Islet of Langerhans (tissue), 1 donor: Measurements from ENCODE around the gene ZFPM1.

Source experiments
- FAIRE-seq: peaks from one replicate; lab custom pipeline; 2011; peaks lifted over from hg19 to GRCh38; lab: Jason Lieb, UNC

Gene ZFPM1

DNA sequence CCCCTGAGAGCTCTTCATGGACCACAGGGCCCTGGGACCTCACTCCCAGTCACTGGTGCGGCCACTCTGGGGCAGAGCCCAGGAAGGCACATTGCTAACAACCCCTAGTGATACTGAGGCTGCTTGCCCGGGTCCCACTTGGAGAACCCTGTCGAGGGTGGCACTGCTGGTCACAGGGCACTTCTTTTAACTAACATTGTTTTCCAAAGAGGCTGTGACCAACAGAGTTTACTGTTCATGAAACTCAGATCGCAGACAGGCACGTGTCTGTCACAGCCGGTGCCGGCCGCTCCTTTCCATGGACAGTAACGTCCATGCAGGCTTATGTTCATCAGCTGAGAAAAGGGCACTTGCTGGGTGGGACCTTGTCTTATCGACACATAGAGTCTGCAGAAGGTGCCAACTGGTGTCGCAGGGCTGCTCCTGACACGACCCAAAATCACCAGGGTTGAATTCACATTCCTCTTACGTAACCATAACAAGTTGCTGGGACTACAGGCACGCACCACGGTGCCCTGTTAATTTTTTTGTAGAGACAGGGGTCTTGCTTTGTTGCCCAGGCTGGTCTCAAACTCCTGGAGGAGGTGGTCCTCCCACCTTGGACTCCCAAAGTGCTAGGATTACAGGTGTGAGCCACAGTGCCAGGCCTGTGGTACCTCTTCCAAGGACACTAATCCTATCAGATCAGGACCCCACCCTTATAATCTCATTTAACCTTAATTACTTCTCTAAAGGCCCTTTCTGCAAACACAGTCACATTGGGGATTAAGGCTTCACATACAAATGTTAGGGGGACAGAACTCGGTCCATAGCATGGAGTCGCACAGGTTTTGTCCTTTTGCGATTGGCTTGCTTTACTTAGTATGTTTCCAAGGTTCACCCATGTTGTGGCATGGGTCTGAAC is 115.9 kb downstream of the ZFPM1 start:
- FAIRE-seq, result no peak

DNA sequence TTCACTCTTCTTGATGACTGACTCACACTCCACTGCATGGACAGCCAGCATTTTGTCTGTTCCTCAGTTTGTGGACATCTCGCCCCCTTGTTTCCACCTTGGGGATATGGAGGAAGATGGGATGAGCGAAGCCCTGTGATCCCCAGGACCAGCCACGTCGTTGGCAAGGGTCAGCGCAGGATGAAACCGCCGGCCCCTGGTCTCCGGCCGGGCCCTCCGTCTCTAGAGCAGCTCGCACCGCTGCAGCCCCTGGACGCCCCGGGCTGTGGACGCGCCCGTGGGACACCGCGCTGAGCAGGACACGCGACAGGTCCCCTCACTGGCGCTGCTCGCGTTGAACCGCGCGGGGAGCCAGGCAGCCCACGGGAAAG is 116.5 kb downstream of the ZFPM1 start:
- FAIRE-seq, result no peak

DNA sequence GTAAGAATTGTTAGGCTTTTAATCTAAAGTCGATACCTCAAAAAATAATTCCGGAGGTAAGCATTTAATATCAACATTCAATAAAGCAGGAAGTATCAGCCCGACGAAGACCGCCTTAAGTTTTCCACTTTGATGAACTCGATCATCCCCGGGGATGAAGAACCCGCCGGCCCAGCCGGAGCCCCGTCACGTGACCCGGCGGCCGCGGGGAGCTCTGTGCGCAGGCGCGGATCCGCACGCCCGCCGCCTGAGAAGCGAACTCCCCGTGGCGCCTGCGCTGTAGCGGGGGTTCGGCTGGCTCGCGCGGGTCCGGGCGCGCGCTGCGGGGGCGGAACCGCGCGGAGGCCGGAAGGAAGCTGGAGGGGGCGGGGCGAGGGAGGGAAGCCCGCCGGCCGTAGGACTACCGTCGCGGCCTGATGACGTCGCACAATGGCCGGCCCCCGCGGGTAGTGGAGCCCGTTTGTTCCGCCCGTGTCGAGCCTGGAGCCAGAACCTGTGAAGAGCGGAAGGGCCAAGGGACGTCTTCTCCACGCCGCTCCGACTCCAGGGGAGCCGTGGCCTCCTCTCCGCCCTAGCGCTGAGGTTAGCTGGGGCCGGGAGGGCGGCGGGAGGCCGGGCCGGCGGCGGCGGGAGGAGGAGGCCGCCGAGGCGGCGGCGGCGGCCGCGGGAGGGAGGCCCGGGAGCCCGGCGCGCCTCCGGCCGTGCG is 117.1 kb downstream of the ZFPM1 start, which contains the start of gene ZC3H18:
Gene ZC3H18, plus strand, starts transcription at position 419 of the 706 bp plus-strand sequence. CDS start 6,721 bp downstream, outside the sequence.
- no peak for FAIRE-seq

DNA sequence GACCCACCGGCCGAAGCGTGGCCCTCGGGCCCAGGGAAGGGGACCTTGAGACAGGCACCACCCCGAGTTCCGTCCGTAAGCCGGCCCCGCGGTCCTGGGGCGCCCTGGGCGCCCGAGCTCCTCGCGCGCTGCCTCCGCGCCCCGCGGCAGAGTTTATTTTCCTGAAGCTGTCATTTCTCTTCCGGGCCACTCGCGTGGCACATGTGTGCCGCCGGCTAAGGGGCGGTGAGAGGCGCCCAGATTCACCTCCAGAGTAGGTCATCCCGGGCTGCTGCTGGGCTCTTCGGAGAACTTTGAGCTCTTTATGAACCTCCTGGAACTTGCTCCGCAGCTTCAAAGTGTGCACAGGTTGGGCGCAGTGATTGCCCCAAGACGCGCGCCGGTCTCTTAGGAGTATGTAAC is 117.6 kb downstream of the ZFPM1 start:
- no peak for FAIRE-seq

DNA sequence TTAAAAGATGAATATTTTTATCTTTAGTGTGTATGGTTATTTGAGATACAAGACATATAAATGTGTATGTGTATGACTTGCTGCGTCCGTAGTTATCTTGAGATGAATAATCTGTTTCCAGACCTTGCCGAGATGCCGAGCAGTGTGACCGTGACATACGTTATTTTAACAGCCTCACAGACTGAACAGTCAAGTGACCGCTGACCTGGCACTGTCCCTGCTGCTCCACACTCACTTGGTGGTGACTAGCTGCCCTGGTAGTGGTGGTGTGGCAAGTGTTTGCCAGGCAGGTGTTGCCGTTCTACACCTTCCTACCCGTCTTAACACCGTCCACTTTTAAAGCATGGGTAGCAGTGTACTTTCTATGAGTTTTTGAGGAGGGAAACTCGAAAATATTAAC is 122.2 kb downstream of the ZFPM1 start:
- no peak for FAIRE-seq

DNA sequence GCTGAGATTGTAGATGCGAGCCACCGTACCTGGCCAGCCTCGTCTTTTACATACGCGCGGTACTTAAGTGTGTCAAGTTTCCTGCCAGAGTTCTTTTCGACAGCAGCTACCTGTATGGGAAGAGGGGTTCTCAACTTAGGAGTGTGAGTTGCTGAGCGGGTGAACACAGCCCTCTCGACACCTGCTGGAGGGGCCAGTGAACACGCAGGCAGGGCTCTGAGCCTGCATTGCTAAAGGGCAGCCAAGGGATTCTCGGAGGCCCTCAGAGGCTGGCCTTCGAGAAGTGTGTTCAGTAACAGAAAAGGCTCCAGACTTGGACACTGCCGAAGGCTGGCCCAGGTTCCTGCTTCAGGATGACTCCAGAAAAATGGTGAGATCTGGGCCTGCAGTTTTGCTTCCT is 123.2 kb downstream of the ZFPM1 start:
- no peak for FAIRE-seq

DNA sequence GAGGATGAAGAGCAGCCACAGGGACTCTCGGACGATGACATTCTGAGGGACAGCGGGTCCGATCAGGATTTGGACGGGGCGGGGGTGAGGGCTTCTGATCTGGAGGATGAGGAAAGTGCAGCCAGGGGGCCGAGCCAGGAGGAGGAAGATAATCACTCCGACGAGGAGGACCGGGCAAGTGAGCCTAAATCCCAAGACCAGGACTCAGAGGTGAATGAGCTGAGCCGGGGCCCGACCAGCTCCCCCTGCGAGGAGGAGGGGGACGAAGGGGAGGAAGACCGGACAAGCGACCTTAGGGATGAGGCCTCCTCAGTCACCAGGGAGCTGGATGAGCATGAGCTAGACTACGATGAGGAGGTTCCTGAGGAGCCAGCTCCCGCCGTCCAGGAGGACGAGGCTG is 124.1 kb downstream of the ZFPM1 start:
- no peak for FAIRE-seq

DNA sequence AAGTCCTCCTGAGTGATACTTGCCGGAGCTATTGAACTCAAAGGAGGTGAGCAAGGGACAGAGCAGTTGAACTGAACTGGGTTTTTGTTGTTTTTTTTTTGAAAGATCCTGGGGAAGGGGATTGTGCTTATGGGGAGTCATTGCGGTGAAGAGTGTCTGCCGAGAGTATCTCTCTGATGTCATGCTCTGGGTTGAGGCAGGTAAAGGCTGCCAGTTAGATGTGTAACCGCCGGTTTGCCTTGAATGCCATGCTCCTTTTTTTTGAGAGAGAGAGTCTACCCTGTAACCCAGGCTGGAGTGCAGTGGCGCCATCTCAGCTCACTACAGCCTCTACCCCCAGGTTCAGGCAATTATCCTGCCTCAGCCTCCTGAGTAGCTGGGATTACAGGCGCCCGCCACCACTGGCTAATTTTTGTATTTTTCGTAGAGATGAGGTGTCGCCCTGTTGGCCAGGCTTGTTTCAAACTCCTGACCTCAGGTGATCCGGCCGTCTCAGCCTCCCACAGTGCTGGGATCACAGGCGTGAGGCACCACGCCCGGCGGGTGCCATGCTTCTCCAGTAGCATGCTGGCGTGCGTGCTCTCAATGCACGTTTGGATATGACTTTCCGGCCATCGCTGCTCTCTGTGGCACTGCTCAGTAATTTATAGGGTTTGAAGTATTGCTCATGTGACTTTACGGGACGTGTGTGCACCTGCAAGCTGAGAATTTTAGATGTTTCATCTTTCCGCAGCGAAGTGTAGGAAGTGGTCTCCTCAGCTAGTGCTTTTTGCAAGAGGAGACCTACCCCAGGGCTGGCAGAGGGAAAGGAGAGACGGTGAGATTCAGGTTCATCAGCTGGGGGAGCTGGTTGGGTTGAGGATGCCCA is 125.6 kb downstream of the ZFPM1 start:
- no peak for FAIRE-seq

DNA sequence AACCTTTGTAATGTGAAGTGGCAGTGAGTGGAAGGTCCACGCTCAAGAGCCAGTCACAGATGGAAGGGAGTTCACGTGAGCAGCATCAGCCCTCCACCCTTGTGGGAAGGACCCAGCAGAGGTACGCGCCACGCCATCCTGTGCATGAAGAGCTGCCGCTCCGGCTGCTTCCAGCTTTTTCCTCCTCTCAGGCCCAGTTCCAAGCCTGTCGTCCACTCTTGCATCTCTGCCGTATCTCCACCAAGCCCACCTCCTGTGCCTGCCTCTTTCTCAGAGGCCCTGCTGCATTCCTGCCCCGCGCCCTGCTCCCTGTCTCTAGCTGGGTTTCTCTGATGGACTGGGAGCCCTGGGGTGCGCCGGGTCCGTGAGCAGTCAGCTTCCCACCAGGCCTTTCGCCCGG is 127.3 kb downstream of the ZFPM1 start:
- no peak for FAIRE-seq

DNA sequence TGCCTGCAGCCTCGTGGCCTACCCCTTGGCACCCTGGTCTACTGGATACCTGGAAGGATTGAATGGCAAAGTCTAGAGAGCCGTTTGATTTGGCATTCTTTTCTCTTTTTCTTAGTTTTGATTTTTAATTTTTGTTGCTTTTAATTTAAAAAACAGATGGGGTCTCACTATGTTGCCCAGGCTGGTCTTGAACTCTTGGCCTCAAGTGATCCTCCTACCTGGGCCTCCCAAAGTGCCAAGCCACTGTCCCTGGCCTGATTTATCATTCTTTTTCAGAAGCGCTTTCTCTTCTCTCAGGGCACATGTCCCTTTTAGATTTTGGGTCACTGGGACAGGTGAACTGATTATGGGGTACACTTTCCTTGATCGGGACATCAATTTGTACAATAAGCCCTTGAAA is 128.0 kb downstream of the ZFPM1 start:
- no peak for FAIRE-seq

DNA sequence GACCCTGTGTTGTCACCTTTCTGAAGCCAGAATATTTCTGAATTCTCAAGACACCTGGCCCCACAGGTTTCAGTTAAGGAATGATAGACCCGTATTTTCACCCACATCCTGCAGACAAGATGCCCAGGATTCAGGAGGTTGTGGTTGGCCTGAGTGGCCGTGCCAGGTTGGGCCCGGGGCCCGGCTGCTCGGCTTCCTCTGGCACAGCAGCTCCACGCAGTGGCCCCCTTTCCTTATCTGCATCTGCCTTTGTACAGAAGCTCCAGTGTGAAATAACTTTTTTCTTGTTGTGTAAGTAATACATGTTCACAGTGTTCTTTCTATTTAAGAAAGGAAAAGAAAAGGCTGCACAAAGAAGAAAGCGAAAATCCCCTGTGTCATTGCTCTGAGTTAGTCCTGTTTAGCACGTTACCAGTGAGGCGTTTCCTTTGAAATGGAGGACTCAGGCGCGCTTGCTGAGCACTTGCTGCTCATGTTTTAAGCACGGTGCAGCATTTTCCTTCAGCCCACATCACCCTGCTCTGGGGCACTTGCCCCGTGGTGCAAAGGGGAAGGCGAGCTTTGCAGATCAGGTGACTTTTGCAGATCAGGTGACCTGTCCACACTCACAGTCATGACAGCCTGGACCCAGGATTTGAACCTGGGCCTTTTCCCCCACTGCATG is 130.0 kb downstream of the ZFPM1 start:
- FAIRE-seq, result no peak

DNA sequence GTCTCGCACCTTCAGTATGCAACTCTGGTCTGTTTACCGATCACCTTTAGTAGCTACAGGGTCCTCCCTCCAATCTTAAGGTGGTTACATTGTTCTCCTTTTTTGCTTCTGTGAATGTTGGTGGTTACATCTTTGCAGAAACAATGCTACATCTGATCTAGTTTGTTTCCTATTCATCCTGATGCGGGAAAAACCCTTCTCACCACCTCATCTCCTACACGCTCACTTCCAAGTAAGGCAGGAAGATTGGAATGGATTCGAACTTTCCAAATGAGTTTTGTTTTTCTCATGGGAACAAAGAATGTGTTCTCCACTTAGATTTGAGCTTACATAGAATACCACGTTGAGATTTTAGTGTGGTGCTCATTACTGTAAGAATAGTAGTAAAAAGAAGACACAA is 131.6 kb downstream of the ZFPM1 start:
- no peak for FAIRE-seq

DNA sequence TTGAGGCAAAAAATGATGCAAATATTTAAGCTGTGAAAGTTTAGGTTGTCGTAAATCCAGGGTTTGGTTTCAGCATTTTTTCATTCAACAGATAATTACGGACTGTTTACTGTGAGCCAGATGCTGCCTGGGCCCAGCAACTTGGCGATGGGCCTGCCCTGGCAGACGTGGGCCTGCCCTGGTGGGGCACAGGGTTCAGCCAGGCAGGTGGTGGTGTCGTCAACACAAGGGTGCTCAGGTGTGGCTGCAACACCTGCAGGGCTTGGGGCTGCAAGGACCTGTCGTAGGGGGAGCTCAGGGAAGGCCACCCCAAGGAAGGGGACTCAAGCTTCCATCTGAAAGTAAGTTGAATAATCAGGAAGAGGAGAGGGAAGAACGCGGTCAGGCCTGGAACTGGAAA is 132.2 kb downstream of the ZFPM1 start:
- FAIRE-seq, result no peak

DNA sequence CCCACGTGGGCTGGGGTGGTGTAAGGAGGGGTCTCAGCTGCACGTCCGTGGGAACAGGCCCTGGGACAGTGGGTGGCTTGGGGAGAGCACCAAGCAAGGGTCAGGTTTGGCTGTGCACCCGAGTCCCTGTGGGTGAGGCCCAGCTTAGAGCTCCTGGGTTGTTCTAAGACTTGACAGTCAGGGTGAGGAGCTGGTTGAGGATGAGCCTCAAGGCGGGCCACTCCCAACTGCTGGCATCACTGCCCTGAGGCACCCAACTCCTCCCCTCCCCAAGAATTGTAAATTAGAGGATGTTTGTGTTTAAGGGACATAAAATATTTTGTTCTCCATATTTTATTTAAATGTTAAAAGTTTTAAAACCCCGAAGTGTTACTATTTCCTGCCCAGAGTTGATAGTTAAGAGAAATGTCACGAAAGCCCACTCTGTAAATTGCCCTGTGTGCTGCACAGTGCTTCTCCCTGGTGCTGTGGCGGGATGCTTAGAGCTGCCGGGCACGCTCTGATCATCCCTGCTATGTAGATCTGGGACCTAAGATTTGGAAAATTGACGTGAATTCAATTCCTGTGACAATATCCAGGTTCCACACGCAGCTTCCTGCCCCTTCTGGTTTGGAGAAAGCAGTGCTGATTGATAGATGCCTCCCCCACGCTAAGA is 133.0 kb downstream of the ZFPM1 start:
- no peak for FAIRE-seq
